ENCODE measurements around the gene MAGED2.
"Not testable (repeated sequence)": the region's sequence is repeated elsewhere in the genome, so short reads cannot be mapped to it uniquely, and the experiment has no call there.

MAGED2 gene, protein sequence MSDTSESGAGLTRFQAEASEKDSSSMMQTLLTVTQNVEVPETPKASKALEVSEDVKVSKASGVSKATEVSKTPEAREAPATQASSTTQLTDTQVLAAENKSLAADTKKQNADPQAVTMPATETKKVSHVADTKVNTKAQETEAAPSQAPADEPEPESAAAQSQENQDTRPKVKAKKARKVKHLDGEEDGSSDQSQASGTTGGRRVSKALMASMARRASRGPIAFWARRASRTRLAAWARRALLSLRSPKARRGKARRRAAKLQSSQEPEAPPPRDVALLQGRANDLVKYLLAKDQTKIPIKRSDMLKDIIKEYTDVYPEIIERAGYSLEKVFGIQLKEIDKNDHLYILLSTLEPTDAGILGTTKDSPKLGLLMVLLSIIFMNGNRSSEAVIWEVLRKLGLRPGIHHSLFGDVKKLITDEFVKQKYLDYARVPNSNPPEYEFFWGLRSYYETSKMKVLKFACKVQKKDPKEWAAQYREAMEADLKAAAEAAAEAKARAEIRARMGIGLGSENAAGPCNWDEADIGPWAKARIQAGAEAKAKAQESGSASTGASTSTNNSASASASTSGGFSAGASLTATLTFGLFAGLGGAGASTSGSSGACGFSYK

DNA sequence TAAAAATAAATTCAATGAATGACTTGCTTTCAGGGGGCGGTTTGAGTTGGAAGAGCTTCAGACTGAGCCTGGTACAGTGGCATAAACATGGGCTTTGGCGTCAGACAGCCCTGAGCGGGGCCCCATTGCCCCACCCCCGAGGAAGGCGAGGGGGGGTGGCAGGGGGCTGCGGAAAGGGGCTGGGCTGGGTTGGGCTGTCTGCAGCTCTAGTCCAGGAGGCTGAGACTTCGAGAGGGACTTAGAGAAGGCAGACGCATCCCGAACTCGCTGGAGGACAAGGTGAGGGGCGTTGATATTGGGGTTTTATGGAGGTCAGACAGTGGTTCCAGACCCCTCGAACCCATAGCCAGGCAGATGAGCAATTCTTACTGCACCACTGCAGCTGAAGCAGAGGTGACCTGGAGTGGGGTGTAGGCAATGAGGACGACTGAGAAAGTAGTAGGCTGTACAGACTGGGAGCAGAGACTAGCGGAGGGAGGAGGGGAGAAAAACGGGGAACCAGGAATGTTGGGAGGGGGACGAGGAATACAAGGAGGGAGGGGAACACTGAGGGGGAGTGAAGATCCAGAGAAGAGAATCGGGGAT, at the start of gene MAGED2:
Gene MAGED2 (plus strand): TSS at position 222 of the 585 bp plus-strand sequence. CDS start 1,587 bp downstream, outside the sequence.
- no peak for DNase-seq (ENCODE audit: low read depth in 2 of 2)

DNA sequence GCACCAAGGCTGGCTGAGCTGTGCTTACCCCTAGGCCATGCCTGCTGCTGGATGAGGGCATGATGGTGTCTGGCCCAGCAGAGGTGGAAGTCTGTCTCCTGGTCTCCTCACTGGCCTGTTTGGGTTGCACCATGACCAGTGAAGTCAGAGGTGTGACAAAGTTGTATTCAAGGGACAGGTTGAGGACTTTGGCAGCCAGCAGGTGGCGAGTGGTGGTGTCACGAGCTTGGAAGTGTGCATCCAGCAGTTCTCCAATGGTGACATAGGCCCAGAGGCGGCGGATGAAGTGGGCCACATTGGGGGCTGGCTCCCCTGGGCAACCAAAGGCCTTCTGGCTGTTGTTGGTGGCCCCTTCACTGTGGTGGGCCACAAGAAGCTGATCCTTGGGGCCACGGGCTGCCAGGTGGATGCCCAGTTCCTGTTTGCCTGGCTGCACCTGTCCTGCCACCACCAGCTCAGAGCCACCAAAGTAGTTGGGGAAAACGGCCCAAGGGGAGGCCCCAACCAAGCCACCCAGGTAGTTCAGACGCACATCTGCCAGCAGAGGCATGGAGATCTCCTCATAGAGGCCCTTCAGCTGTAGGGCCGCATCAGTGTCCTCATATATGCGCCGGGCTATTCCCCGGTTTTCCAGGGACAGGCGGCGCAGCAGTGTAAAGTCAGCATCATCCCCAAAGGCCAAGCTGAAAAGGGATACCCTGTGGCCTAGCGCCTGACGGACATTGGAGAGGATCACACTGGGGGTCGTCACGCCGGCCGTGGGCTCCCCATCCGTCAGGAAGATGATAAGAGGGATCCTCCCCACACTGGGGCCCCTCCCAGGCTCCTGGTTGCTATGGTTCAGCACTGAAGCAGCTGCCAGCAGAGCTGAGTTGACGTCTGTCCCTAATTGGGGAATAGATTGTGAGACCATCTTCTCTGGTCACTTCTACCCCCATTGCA, 49.2 kb upstream of the MAGED2 start:
- no peak for DNase-seq (ENCODE audit: low read depth in 2 of 2)

DNA sequence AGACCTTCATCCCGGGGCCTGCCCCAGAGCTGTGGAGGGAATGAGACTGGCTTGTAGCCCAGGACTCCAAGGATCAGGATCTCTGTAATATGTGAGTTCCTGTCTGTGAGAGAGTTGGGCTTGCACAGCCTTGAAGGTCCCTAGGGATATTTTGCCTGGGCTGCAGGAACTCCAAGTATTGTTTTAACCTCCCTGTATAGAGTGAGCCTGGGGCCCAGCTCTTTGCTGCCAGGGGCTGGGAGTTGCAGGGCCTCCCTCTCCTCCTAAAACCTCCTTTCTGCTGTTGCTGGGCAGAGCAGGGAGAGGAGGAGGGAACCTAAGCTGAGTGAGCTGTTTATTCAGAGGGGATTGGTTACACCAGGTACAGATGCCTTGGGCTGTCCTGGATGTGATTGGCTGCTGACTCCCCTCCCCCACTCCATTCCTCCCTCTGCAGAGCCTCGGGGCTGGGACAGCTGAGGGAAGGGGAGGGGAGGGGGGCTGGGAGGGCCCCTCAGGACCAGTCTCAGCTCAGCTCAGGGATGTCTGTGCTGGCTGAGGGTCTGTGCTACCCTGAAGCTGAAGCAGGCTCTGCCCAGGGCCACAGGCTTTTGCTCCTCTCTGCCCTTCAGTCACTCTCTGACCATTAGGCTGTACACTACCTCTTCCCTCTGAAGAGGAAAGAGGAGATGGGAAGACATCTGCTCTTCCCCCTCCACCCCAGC, 33.0 kb upstream of the MAGED2 start:
- DNase-seq (ENCODE audit: low read depth in 2 of 2): not testable (repeated sequence)

DNA sequence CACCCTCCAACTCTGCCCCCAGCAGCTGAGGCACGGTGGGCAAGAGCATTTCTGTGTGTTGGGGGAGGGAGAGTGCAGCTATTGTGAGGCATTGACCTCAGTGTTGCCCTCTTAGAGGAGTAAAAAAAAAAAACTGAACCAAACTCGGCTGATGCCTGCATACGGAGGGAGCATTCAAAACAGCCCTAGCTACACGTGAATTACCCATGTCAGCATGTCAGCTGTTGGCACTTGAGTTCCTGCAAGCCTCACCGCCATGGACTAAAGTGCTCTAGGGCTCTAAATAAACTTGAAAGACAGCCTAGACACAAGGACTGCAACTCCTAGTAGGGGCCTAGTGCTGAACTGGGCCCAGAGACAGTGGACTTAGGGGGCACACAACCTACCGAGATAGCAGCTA, 31.5 kb upstream of the MAGED2 start:
- no peak for DNase-seq (ENCODE audit: low read depth in 2 of 2)

DNA sequence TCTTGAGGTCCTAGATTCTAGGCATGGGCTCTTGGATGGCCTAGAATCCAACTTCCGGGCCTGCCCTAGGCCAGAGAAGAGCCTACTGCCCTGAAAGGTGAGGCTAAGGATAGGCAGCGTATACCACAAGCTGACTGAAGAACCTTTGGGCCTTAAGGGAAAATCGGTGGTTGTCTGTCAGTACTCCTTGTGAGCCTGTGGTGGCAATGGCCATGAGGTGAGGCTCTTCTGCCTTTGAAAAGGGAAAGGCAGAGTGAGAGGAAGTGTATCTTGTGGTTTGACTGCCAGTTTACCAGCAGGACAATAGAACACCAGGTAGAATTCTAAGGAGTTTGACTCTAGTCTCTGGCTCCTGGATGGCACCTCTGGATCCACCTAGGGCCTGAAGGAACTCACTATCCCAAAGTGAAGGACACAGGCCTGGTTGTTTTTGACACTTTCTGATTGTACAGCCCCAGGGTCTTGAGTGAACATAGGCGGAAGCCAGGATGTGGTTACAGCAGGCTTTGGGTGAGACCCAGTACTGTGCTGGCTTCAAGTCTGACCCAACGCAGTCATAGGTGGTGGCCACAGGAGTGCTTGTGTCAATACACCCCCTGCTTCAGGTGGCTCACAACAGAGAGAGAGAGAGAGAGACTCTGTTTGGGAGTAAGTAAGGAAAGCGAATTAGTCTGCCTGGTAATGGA, 30.4 kb upstream of the MAGED2 start:
- no peak for DNase-seq (ENCODE audit: low read depth in 2 of 2)

DNA sequence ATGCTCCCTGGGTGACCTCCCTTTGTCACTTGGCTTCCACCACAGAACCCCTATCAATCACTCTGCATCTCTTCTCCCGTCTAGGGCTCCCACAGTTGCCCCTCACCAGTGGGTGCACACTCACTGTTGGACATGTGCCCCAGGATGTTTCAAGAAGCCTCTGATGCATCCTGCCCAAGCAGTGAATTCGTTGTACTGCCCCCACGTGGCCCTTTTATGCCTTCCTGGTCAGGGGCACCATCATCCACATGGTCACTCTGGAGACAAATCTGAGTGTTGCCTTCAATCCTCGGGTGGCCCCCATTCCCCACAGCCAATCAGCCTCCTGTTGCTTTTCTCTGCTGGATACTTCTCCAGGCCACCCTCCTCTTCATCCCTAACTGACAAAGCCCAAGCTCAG, 21.6 kb upstream of the MAGED2 start:
- no peak for DNase-seq (ENCODE audit: low read depth in 2 of 2)

DNA sequence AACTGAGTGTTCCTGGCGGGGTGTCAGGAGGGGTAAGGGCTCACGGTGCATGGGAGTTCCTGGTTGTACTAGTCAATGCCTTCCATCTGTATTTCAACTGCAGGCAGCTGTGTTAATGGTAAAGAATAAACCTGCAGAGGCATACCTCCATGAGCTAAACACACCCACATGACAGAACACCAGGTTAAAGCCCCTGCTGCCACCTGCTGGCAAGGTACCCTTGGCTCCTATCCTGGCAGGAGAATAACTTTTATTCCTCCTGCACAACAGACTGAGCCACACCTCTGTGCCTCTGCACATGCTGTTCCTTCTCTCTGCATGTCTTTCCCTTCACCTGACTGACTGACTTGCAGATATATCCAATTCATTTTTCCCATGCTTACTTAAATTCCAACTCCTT, 20.6 kb upstream of the MAGED2 start:
- DNase-seq (ENCODE audit: low read depth in 2 of 2): peak in 1 of 2 donors; percentile 14

DNA sequence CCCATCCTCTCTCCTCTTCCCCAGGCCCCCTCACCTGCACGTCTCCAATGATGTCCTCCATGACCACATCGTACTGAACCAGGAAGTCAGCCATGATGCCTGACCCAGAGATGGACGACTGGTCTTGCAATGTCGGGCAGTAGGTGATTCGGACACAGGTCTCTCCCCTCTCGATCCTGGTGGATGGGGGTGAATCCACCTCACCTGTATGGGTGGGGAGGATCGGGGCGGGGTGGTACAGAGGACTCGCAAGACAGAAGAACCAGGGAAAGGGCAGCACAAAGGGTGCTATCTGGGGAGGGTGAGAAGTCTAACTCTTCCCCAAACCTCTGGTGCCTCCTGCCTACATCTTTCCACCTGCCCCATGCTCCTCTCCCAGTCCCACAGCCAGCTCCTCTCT, 19.1 kb upstream of the MAGED2 start:
- no peak for DNase-seq (ENCODE audit: low read depth in 2 of 2)

DNA sequence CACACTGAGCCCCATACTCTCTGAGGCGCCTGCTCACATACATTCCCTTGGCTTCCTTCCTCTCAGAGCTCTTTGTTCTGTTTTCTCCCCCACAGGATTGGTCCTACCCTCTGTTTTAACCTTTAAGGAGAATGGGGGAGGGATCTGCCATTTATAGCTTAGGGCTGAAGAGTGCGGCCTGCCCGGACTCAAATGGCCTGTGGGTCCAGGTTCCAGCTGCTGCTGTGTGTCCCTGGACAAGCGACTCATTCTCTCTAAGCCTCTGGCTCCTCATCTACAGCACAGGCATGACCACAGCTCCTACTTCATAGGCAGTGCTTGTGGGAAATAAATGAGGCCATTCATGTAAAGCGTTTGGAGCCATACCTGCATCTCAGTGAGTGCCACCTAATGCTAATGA, 18.1 kb upstream of the MAGED2 start:
- not testable (repeated sequence) for DNase-seq (ENCODE audit: low read depth in 2 of 2)

DNA sequence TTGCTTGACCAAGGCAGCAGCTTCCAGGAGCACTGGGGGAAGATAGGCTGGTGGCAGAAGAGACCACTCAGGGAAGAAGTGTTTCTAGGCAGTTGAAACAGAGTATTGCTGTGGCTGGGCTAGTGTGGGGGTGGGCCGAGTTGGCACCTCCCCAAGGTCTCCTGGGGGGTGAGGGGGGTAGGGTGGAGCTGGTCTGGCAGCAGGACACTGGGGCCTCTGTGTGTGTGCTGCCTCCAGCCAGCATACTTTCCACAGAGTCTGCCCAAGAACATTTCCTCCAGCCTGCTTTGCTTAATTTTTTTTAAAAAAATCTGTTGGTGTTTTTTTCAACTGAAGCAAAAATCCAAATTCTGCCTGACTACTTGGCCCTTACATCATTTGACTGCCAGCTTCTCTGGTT, 13.5 kb upstream of the MAGED2 start:
- DNase-seq (ENCODE audit: low read depth in 2 of 2): no peak

DNA sequence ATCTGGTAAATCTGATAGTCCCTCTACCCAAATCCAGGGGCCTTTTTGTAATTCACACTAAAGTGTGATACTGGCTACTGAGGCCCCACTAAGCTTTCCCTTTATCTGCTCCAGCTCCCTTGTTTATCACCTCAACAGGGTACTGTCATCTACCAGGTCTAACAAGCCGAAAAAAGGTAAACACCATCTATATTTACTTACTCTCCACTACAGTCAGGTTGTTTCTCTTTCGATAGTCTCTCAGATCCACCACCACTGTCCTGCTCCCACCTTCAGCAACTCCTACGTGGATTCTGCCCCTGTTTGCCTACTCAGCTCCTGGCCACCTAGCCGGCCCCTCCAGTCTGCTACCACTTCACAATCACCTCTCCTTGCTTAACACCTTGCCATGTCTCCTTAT, 12.8 kb upstream of the MAGED2 start:
- no peak for DNase-seq (ENCODE audit: low read depth in 2 of 2)

DNA sequence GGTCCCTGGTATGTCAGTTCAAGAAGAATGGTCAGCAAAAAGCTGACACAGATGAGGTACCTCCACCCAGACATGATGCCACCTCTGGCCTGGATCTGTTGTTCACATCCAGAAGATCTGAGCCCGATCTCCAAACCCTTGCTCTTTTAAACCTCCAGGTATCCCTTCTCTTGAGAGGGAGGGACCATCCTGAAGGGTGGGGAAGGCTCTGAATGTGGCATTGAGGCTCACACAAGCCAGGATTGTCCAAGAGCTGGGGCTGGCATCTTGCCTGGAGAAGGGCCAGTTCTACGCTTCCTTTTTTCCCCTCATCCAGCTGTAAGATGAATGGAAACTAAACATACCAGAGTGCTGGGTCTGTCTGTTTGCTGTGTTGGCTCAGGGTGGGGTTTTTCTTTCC, 9.4 kb upstream of the MAGED2 start, which contains the start of gene ITIH6:
Gene ITIH6 (minus strand): TSS at position 119 of the 400 bp plus-strand sequence. CDS start 45 bp downstream, at position 74.
- no peak for DNase-seq (ENCODE audit: low read depth in 2 of 2)

DNA sequence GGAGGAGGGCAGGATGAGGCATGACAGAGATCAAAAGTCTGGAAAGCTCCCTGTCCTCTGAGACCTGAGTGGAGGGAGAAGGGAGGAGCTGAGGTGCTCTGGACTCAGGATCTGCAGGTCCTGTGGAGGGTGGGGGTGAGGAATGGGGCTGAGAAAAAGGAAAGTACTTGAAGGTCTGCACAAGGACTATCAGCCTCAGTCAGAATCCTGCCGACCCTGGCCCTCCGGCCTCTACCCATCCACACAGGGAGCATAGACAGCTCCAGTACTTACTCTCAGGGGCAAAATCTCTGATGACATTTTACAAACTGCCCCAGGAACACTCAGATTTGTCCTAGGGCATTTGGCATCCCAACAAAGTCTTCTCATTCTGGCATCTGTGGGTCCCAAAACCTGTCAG, 8.5 kb upstream of the MAGED2 start:
- no peak for DNase-seq (ENCODE audit: low read depth in 2 of 2)

DNA sequence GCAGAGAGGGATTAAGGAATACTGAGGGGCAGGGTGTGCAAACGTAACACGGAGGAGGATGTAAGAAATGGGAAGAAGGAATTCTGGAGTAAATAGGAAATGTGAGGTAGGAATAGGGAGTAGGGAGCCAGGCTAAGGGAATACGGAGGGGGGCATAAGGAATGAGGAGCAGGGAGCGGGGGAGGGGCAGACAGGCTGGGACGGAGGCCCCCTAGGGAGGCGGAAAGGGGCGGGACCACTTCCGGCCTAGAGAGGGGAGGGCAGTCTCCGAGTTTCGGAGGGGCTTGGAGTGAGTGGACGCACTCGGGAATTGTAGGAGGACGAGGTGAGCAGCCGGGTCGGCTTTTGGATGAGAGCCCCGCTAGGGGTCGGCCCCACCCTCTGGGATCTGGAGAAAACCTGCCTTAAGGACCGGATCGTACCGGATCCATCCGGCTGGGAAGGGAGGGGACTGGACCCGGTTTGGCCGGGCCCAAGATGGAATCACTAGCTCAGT, 612 bp downstream of the MAGED2 start:
- no peak for DNase-seq (ENCODE audit: low read depth in 2 of 2)

DNA sequence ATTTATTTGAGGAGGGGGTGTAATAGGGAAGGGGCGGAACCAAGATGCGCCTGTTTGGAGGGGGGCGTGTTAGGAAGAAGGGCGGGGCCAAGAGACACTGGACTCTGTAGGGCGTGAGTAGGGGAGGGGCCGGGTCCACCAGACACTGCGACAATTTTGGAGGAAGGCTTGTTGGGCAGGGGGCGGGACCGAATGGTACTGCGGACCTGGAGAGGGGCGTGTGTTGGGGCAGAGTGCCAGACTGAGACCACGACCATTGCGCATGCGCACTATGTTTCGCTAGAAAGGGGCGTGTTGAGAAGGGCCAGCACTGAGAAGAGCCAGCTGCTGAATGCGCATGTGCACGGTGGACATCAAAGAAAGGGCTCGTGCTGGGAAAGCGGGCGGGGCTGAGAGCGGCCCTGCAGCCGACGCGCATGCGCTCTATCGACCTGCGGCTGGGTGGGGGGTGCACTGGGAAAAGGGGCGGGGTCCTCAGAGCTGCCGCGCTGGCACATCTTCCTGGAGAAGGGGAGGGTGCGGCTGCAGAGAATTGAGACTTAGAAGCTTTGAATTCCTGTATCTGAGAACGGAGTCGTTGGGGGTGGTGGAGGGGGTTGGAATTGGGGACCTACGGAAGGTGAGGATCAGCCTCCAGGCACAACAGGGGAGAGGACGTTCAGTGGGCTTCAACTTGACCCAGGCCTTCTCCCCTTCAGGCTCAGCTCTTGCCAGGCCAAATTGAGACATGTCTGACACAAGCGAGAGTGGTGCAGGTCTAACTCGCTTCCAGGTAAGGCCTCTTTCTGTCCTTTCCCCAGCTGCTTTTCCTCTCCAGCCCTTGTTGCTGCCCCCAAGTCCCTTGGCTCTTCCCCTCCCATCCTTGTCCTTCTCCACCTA, 1.3 kb downstream of the MAGED2 start:
- peak; percentile 68 to 82 for DNase-seq (ENCODE audit: low read depth in 2 of 2)

DNA sequence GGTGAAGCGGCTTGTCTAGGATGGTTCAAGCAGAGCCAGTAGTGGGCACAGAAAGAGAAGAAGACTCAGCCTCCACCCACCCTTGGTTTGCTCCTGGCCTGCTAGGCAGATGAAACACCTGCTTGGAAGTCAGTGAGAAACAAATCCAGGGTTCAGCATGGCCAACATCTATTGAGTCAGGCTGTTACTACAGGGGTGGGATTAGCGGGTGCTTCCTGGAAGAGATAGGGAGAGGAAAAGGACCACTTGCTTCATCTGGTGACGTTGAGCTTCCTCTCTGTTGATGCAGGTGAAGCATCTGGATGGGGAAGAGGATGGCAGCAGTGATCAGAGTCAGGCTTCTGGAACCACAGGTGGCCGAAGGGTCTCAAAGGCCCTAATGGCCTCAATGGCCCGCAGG, 3.0 kb downstream of the MAGED2 start:
- DNase-seq (ENCODE audit: low read depth in 2 of 2): no peak

DNA sequence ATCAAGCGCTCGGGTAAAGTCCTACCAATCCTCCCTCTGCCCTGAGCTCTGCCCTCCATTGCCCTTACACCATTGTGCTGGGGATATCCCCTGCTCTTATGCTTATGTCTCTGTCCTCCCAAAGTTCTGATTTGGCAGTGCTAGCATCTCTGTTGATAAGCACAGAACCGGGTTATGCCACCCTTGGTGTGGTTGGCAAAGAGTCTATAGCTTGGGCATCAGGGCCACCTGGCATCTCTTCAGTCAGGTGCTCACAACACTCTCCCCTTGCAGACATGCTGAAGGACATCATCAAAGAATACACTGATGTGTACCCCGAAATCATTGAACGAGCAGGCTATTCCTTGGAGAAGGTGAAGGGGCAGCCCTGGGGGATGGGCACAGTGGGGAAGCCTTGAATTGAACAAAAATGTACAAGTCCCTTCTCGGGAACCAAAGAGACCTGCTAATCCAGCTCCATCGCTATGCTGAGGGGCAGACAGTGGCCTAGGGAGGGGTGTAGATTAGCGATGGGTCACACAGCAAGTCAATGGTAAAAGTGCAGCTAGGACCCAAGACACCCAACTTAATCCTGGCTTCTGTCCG, 3.8 kb downstream of the MAGED2 start:
- DNase-seq (ENCODE audit: low read depth in 2 of 2): no peak

DNA sequence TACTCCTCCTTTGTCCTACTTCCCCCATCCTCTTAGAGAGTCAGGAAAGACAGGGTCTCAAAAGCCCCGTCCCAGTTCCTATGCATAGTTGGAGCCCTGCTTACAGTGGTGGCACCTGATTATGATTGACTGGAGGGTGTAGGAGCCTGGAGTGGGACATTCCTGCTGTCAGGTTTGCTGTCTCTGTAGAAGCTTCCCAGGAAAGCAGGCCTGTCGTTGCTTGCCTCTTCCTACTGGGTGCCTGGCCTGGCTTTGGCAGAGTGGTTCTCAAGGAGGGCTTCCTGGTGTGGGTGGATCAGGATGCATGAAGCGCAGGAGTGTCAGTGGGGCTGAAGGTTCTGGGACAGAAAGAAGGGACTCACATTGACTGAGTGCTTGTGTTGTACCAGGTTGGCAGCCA, 4.8 kb downstream of the MAGED2 start:
- no peak for DNase-seq (ENCODE audit: low read depth in 2 of 2)

DNA sequence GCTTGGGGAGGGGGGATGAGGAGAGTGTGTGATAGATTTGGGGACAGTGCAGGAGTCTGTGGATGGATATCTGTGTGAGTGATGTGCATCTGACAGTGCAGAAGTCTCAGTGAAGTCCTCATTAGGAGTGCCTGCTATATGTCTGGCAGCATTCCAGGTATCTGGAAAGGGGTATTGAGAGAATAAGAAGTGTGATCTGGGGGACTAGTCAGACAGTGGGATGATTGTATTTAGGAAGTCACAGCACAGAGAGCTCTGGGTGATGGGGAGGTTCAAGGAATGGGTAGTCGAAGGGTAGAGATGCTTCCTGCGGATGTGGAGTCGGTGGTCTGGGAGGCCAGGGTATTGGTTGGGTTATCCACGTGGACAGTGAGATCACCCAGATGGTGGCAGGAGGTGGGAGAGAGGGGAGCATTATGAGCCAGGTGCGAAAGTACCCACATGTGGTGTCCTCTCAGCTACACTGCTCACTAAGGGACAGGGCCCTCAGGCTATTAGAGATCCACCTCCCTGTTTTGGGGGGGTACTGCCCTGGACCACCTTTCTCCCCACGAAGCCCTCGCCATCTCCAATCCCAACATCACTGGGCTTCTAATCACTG, 9.8 kb downstream of the MAGED2 start:
- DNase-seq (ENCODE audit: low read depth in 2 of 2): no peak

Measured in stimulated activated CD4-positive, alpha-beta T cell treated with anti-CD3 and anti-CD28 coated beads, Interleukin-4, amount 100 ng/mL, for 48 hours (primary cell).